OCI-LY1 (cell line): Measurements from ENCODE around the gene FUT9.

Source experiments
- H2AFZ ChIP-seq: fragments of 200-600 bp; sonication (generic), shearing (Covaris generic); 2 replicates; pipeline ENCODE4 v1.6.0; 2014; ENCODE audit warnings: antibody characterized with exemption, mild to moderate bottlenecking, low read length
- H3F3A ChIP-seq: fragments of 200-600 bp; sonication (generic), shearing (Covaris generic); 2 replicates; pipeline ENCODE4 v1.6.0; 2014; ENCODE audit warnings: mild to moderate bottlenecking, antibody characterized with exemption, low read length, moderate library complexity; ENCODE audit not compliant: insufficient read depth
- H3K27ac ChIP-seq: fragments of 200-600 bp; sonication (generic); 2 replicates; pipeline ENCODE4 v1.5.1; 2014; ENCODE audit warnings: low read length, mixed run types, mild to moderate bottlenecking, low read depth; ENCODE audit not compliant: poor library complexity, severe bottlenecking
- H3K27me3 ChIP-seq: fragments of 200-600 bp; sonication (generic); 2 replicates; pipeline ENCODE4 v1.6.0; 2014; ENCODE audit warnings: antibody characterized with exemption, mild to moderate bottlenecking, low read length, moderate library complexity; ENCODE audit not compliant: insufficient read depth
- H3K36me3 ChIP-seq: fragments of 200-600 bp; sonication (generic); 2 replicates; pipeline ENCODE4 v1.6.1; 2014; ENCODE audit warnings: mild to moderate bottlenecking, antibody characterized with exemption, low read length, moderate library complexity, mixed read lengths; ENCODE audit not compliant: insufficient read depth
- H3K4me1 ChIP-seq: fragments of 200-600 bp; sonication (generic); 2 replicates; pipeline ENCODE4 v1.5.1; 2014; ENCODE audit warnings: mild to moderate bottlenecking, low read length, moderate library complexity; ENCODE audit not compliant: insufficient read depth, severe bottlenecking
- H3K4me2 ChIP-seq: fragments of 200-600 bp; sonication (generic), shearing (Covaris generic); 2 replicates; pipeline ENCODE4 v1.6.1; 2014; ENCODE audit warnings: low read length
- H3K4me3 ChIP-seq: fragments of 200-600 bp; sonication (generic); 2 replicates; pipeline ENCODE4 v1.5.1; 2014; ENCODE audit warnings: low read length, low read depth, mild to moderate bottlenecking, mixed read lengths; ENCODE audit not compliant: poor library complexity, severe bottlenecking
- H3K79me2 ChIP-seq: fragments of 200-600 bp; shearing (Covaris generic); 2 replicates; pipeline ENCODE4 v1.6.1; 2016; ENCODE audit warnings: mixed run types, low read length, mixed read lengths; ENCODE audit not compliant: insufficient read depth
- H3K9ac ChIP-seq: fragments of 200-600 bp; sonication (generic), shearing (Covaris generic); 2 replicates; pipeline ENCODE4 v1.6.1; 2014; ENCODE audit warnings: mild to moderate bottlenecking, low read length, mixed read lengths
- H3K9me2 ChIP-seq: fragments of 200-600 bp; sonication (generic), shearing (Covaris generic); 2 replicates; pipeline ENCODE4 v1.6.1; 2014; ENCODE audit warnings: low read depth, mild to moderate bottlenecking, low read length, mixed read lengths
- H3K9me3 ChIP-seq: fragments of 200-600 bp; shearing (Covaris generic); 2 replicates; pipeline ENCODE4 v1.6.1; 2014; ENCODE audit warnings: low read length, mixed read lengths
- H4K20me1 ChIP-seq: fragments of 200-600 bp; sonication (generic), shearing (Covaris generic); 2 replicates; pipeline ENCODE4 v1.6.0; 2016; ENCODE audit warnings: mild to moderate bottlenecking, low read length; ENCODE audit not compliant: insufficient read depth
- CTCF ChIP-seq: fragments of 200-600 bp; sonication (generic), shearing (Covaris generic); IDR thresholded peaks from 2 replicates; pipeline ENCODE4 v1.5.1; 2017; ENCODE audit warnings: mild to moderate bottlenecking, antibody characterized with exemption, low read length, moderate library complexity, mixed read lengths
- EZH2 ChIP-seq: fragments of 200-600 bp; sonication (generic), shearing (Covaris generic); IDR thresholded peaks from 2 replicates; pipeline ENCODE4 v1.8.0; 2017; ENCODE audit warnings: borderline replicate concordance, mixed run types, mild to moderate bottlenecking, antibody characterized with exemption, low read length, moderate library complexity, mixed read lengths

FUT9 gene

GRCh38 chr6:96058082-96058481 lies 42.3 kb downstream of the FUT9 start:
- H3K27me3 ChIP-seq: no peaks in the 10 kb centered on the region
- H2AFZ ChIP-seq: no peak overlapping the region
- H3K4me2 ChIP-seq: no peak overlapping the region
- H3K9me2 ChIP-seq: no peaks in the 10 kb centered on the region
- H3K36me3 ChIP-seq: no peaks in the 10 kb centered on the region
- no peaks in the 10 kb centered on the region for H3K79me2 ChIP-seq
- no peak overlapping the region for H3K9ac ChIP-seq
- no peaks in the 10 kb centered on the region for H3K4me1 ChIP-seq
- TF ChIP-seq CTCF: no peak
- no peak for TF ChIP-seq EZH2
- no peak overlapping the region for H3K4me3 ChIP-seq
- H3K27ac ChIP-seq: no peak overlapping the region
- no peaks in the 10 kb centered on the region for H3F3A ChIP-seq
- H3K9me3 ChIP-seq: no peaks in the 10 kb centered on the region
- H4K20me1 ChIP-seq: no peaks in the 10 kb centered on the region

DNA sequence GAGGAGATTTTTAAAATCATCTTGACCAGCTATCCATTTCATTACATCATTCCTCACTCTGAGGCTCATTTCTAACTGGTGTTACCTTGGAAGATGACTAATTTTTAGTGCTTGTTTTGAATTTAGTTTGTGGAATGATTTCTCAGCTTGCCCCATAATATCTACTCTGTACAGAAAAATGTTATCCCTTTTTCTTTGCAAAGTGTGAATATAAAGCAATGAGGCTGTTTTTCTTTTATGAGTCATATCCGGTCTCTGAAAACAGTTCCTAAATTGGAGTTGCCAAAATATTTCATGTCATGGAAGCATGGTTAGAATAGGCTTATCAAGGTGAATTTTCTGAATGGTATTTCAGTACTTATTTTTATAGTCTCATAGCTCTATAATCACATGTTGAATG lies 43.8 kb downstream of the FUT9 start:
- TF ChIP-seq CTCF (no peak), EZH2 (no peak)
- Histone ChIP-seq H3K27ac (no peak overlapping the region), H3K27me3 (no peaks in the 10 kb centered on the region), H2AFZ (no peak overlapping the region), H3K36me3 (no peaks in the 10 kb centered on the region), H3K4me1 (no peaks in the 10 kb centered on the region), H3K9me3 (no peaks in the 10 kb centered on the region), H4K20me1 (no peaks in the 10 kb centered on the region), H3F3A (no peaks in the 10 kb centered on the region), H3K4me3 (no peak overlapping the region), H3K4me2 (no peak overlapping the region), H3K79me2 (no peaks in the 10 kb centered on the region), H3K9ac (no peak overlapping the region), H3K9me2 (no peaks in the 10 kb centered on the region)

DNA sequence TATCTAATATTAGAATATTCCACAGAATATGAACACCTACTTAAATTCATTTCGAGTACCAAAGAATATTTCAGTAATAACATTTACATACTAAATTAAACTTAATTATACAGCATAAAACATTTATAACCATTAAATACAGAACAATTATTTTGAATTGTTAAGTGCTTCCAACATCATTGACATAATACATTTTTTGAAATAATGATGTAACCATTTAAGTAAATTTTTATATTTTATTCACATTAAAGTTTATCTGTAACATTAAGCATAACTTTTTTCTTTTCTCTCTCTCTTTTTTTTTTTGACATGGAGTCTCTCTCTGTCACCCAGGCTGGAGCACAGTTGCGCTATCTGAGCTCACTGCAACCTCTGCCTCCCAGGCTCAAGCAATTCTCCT lies 44.5 kb downstream of the FUT9 start:
- Histone ChIP-seq H3K27ac (no peak overlapping the region), H4K20me1 (no peaks in the 10 kb centered on the region), H2AFZ (no peak overlapping the region)

More for the DNA sequence above, 44.5 kb downstream of the FUT9 start:
- Histone ChIP-seq H3F3A (no peaks in the 10 kb centered on the region), H3K9me3 (no peaks in the 10 kb centered on the region), H3K79me2 (no peaks in the 10 kb centered on the region), H3K27me3 (no peaks in the 10 kb centered on the region), H3K9ac (no peak overlapping the region), H3K4me3 (no peak overlapping the region), H3K9me2 (no peaks in the 10 kb centered on the region), H3K4me1 (no peaks in the 10 kb centered on the region), H3K36me3 (no peaks in the 10 kb centered on the region), H3K4me2 (no peak overlapping the region)
- TF ChIP-seq CTCF (no peak), EZH2 (no peak)
